ENCODE measurements around the gene IRX5.

The IRX5 gene

DNA sequence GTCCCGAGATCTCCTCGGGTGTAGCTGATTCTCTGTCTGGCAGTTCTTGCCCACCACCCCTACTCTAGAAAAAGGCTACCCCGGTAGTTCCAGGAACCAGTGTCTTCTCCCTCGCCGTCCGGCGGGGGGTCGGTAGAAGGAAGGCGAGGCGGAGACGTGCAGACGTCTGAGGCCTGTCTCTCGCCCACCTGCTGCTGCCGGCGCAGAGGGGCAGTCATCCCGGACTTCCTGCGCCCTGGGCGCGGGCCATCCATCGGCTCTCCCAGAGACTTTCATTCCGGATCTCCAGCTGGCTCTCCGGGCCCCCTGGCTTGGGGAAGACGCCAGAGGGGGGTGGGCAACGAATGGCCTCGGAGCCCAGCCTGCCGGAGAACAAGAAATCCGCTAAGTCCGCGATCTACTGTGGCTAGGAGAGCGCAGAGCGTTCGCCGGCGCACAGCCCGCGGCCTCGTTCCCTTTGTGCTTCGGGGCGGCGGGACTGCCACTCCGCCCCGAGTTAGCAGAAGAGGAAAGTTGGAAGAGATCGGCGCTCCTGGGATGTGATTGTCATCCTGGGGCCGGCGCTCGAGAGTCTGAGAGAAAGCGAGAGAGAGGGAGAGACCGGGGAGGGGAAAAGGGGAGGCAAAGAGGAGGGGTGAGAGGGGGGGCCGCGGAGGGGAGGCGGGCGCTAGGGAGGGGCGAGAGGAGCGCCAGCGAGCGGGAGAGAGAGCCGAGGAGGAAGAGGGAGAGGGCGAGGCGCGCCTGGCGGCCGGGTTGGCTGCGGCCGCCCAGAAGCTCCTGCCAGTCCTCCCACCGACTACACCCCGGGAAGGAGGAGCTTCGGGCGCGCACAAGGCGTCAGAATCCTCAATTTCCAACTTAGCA lies at the start of gene IRX5:
IRX5 (plus strand) TSS at position 861 of the 864 bp plus-strand sequence. CDS start 334 bp downstream, outside the sequence.
- H3K4me3 ChIP-seq (ENCODE audit: low read depth, low read length) = peak within 1 kb of the TSS; percentile 75
- peak within 1 kb of the TSS; percentile 42 for H3K27ac ChIP-seq
- peak within 1 kb of the TSS; percentile 94 for H3K4me2 ChIP-seq (ENCODE audit: low read length)
- H2AFZ ChIP-seq = peak within 1 kb of the TSS; percentile 82
- H3K27me3 ChIP-seq (ENCODE audit: control insufficient read depth, insufficient read depth, low read length) = peaks cover 4% of the 10 kb centered on the region
- peaks cover 3% of the 10 kb centered on the region for H3K4me1 ChIP-seq
- TF ChIP-seq, protein P1, sequence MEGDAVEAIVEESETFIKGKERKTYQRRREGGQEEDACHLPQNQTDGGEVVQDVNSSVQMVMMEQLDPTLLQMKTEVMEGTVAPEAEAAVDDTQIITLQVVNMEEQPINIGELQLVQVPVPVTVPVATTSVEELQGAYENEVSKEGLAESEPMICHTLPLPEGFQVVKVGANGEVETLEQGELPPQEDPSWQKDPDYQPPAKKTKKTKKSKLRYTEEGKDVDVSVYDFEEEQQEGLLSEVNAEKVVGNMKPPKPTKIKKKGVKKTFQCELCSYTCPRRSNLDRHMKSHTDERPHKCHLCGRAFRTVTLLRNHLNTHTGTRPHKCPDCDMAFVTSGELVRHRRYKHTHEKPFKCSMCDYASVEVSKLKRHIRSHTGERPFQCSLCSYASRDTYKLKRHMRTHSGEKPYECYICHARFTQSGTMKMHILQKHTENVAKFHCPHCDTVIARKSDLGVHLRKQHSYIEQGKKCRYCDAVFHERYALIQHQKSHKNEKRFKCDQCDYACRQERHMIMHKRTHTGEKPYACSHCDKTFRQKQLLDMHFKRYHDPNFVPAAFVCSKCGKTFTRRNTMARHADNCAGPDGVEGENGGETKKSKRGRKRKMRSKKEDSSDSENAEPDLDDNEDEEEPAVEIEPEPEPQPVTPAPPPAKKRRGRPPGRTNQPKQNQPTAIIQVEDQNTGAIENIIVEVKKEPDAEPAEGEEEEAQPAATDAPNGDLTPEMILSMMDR (IDR thresholded peaks at IDR 0.05) = no peak
- no peak within 1 kb of the TSS for H3K9ac ChIP-seq
- no peaks in the 10 kb centered on the region for H3K36me3 ChIP-seq (ENCODE audit: control insufficient read depth, insufficient read depth, low read length)
- no peaks in the 10 kb centered on the region for H3K79me2 ChIP-seq
- H3K9me3 ChIP-seq (ENCODE audit: control insufficient read depth, low read length) = no peaks in the 10 kb centered on the region

DNA sequence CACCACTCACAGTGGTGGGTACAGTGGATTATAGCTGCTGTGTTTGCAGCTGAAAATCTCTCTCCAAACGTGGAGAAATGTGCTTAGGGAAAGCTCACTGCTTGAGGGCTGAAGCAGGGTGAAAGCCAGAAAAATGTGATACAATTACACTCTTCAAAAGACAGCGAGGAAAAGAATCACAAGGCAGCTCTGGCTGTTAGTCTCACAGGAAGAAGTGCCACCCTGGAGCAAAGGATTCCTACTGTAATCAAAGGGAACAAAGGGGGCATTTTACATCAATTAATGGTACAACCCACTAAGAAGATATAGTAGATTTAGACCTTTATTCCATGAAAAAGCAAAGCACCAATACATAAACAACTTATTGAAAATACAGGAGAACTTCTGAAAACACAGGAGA lies 48.1 kb upstream of the IRX5 start:
- no peaks in the 10 kb centered on the region for H3K4me1 ChIP-seq
- no peak overlapping the region for H3K27ac ChIP-seq
- H3K79me2 ChIP-seq = no peaks in the 10 kb centered on the region
- no peaks in the 10 kb centered on the region for H3K27me3 ChIP-seq (ENCODE audit: control insufficient read depth, insufficient read depth, low read length)
- H3K4me2 ChIP-seq (ENCODE audit: low read length) = no peak overlapping the region
- no peak overlapping the region for H3K4me3 ChIP-seq (ENCODE audit: low read depth, low read length)
- no peaks in the 10 kb centered on the region for H3K36me3 ChIP-seq (ENCODE audit: control insufficient read depth, insufficient read depth, low read length)
- no peaks in the 10 kb centered on the region for H3K9me3 ChIP-seq (ENCODE audit: control insufficient read depth, low read length)
- TF ChIP-seq, protein P1 (IDR thresholded peaks at IDR 0.05) = no peak
- H3K9ac ChIP-seq = no peak overlapping the region
- no peak overlapping the region for H2AFZ ChIP-seq

DNA sequence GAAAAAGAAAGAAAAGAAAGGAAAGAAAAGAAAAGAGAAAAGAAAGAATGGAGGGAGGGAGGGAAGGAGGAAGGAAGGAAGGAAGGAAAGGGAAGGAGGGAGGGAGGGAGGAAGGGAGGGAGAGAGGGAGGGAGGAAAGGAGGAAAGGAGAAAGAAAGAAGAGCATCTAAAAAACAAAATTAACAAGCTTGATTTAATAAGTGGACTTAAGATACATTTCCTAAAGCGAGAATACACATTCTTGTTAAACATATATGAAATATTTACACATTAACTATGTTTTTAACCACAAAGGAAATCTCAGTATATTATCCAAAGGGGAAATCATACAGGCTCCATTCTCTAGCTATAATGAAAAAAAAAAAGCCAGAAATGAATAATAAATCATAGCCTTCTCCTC lies 47.3 kb upstream of the IRX5 start:
- no peak overlapping the region for H2AFZ ChIP-seq
- H3K27ac ChIP-seq = no peak overlapping the region
- no peaks in the 10 kb centered on the region for H3K36me3 ChIP-seq (ENCODE audit: control insufficient read depth, insufficient read depth, low read length)
- H3K79me2 ChIP-seq = no peaks in the 10 kb centered on the region
- H3K4me3 ChIP-seq (ENCODE audit: low read depth, low read length) = no peak overlapping the region
- H3K4me2 ChIP-seq (ENCODE audit: low read length) = no peak overlapping the region
- TF ChIP-seq, protein P1 (IDR thresholded peaks at IDR 0.05) = no peak
- no peaks in the 10 kb centered on the region for H3K27me3 ChIP-seq (ENCODE audit: control insufficient read depth, insufficient read depth, low read length)
- no peak overlapping the region for H3K9ac ChIP-seq
- no peaks in the 10 kb centered on the region for H3K4me1 ChIP-seq
- no peaks in the 10 kb centered on the region for H3K9me3 ChIP-seq (ENCODE audit: control insufficient read depth, low read length)

DNA sequence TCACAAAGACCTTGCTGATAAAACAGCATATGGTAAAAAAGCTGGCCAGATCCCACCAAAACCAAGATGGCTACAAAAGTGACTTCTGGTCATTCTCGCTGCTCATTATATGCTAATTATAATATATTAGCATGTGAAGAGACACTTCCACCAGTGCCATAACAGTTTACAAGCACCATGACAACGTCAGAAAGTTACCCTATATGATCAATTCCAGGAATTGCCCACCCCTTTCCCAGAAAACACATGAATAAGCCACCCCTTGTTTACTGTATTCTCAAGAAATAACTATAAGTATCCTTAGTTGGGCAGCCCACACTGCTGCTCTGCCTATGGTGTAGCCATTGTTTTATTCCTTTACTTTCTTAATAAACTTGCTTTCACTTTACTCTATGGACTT lies 44.6 kb upstream of the IRX5 start:
- Histone ChIP-seq H3K36me3 (ENCODE audit: control insufficient read depth, insufficient read depth, low read length) (no peaks in the 10 kb centered on the region), H3K9ac (no peak overlapping the region), H2AFZ (no peak overlapping the region), H3K27ac (no peak overlapping the region), H3K4me1 (no peaks in the 10 kb centered on the region), H3K9me3 (ENCODE audit: control insufficient read depth, low read length) (no peaks in the 10 kb centered on the region), H3K4me2 (ENCODE audit: low read length) (no peak overlapping the region), H3K79me2 (no peaks in the 10 kb centered on the region), H3K27me3 (ENCODE audit: control insufficient read depth, insufficient read depth, low read length) (no peaks in the 10 kb centered on the region), H3K4me3 (ENCODE audit: low read depth, low read length) (no peak overlapping the region)
- TF ChIP-seq, protein P1 (IDR thresholded peaks at IDR 0.05) = no peak

DNA sequence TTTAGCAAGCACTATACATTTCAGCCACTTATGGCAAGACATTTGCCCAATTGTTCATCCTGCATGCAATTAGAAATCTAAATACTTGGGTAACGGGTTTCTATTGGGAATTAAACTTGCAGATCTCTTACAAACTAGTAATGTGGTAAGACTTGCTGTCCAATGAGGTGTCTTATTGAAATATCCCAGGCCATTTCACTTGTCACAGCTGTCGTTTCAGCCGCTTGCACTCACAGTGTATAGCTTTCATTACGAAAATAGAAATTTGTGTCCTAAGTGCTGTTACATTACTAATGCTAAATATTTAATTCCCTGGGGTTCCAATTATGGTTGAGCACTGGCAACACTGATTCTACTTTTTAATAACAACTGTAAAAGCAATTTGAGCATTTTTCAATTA lies 40.3 kb upstream of the IRX5 start:
- TF ChIP-seq, protein P1 (IDR thresholded peaks at IDR 0.05) = no peak
- Histone ChIP-seq H2AFZ (no peak overlapping the region), H3K4me1 (no peaks in the 10 kb centered on the region), H3K27me3 (ENCODE audit: control insufficient read depth, insufficient read depth, low read length) (no peaks in the 10 kb centered on the region), H3K9me3 (ENCODE audit: control insufficient read depth, low read length) (no peaks in the 10 kb centered on the region), H3K9ac (no peak overlapping the region), H3K27ac (no peak overlapping the region), H3K79me2 (no peaks in the 10 kb centered on the region), H3K36me3 (ENCODE audit: control insufficient read depth, insufficient read depth, low read length) (no peaks in the 10 kb centered on the region), H3K4me2 (ENCODE audit: low read length) (no peak overlapping the region), H3K4me3 (ENCODE audit: low read depth, low read length) (no peak overlapping the region)

Measured in parathyroid adenoma (tissue), 2 donors.